Natural killer cell (primary cell): ENCODE measurements around the gene OSCP1. TPM values are rescaled to one million over a fixed set of nuclear protein-coding genes. Genes with fewer than 3 reads are reported as not detected.
A peak's percentile ranks its signal among the peaks of the same experiment; 100 is the strongest.

Source experiments
- ATAC-seq, 3 donors: fragments of 150-1000 bp in 2 of 3; fragments of 200-7000 bp in 1 of 3; cut with Tn5 transposase; 1 replicate in 1 of 3; 2 replicates in 2 of 3; pipeline ENCODE4 v1.10.0; 2021; ENCODE audit warnings: mild to moderate bottlenecking in 2 of 3, moderate library complexity in 2 of 3
- DNase-seq, 2 donors: peaks; one replicate each; pipeline versions ENCODE4 v3.0.0 to v3.0.0-alpha.2; 2013 to 2021; ENCODE audit warnings: mixed read lengths in 1 of 2
- H3K27ac ChIP-seq: one replicate; pipeline ENCODE4 v1.5.1; 2013; ENCODE audit warnings: mild to moderate bottlenecking, low read length
- H3K27me3 ChIP-seq: one replicate; pipeline ENCODE4 v1.6.1; 2013; ENCODE audit warnings: low read length; ENCODE audit not compliant: control insufficient read depth, insufficient read depth
- H3K36me3 ChIP-seq: one replicate; pipeline ENCODE4 v1.6.1; 2013; ENCODE audit warnings: low read length; ENCODE audit not compliant: control insufficient read depth, insufficient read depth
- H3K4me1 ChIP-seq: one replicate; pipeline ENCODE4 v1.6.1; 2013; ENCODE audit warnings: low read length; ENCODE audit not compliant: control insufficient read depth, insufficient read depth
- H3K4me3 ChIP-seq: one replicate; pipeline ENCODE4 v1.5.1; 2013; ENCODE audit warnings: low read length
- H3K9me3 ChIP-seq: one replicate; pipeline ENCODE4 v1.6.1; 2013; ENCODE audit warnings: low read length; ENCODE audit not compliant: control insufficient read depth, insufficient read depth
- H3K27ac Mint-ChIP-seq, 2 donors: one replicate each; pipeline ENCODE4 v1.8.0; 2022; ENCODE audit warnings: mild to moderate bottlenecking in 2 of 2, mixed read lengths in 2 of 2, moderate library complexity in 1 of 2
- H3K27me3 Mint-ChIP-seq, 2 donors: one replicate each; pipeline ENCODE4 v1.8.0; 2022; ENCODE audit warnings: low read depth in 2 of 2, mixed read lengths in 2 of 2
- H3K36me3 Mint-ChIP-seq: one replicate; pipeline ENCODE4 v1.8.0; 2022; ENCODE audit warnings: mixed read lengths
- H3K4me1 Mint-ChIP-seq, 2 donors: one replicate each; pipeline ENCODE4 v1.8.0; 2022; ENCODE audit warnings: mixed read lengths in 2 of 2
- H3K4me3 Mint-ChIP-seq: one replicate; pipeline ENCODE4 v1.8.0; 2022; ENCODE audit warnings: mild to moderate bottlenecking, moderate library complexity, mixed read lengths
- H3K9me3 Mint-ChIP-seq, 2 donors: one replicate each; pipeline ENCODE4 v1.8.0; 2022; ENCODE audit warnings: mixed read lengths in 2 of 2
- CTCF ChIP-seq: fragments of 200-600 bp; IDR thresholded peaks from one replicate; pipeline ENCODE4 v1.8.0; 2022; ENCODE audit warnings: antibody characterized with exemption
- WGBS: methylation state at CpG from one replicate; pipeline ENCODE4 v1.1.7; 2013; ENCODE audit warnings: missing lambda C conversion rate; ENCODE audit not compliant: insufficient coverage; 5-methylcytosine and 5-hydroxymethylcytosine counted together
- intact Hi-C: fragments of 100-400 bp; cut with micrococcal nuclease; formaldehyde crosslinking; loops from one replicate; pipeline ENCODE4 v1.14.2; 2022
- total RNA-seq, 4 donors: library from RNA; stranded (reverse); fragments of 120-200 nt in 1 of 4; gene quantifications; one replicate each; pipeline versions ENCODE4 v1.2.3 to v1.2.4, GENCODE V29; 2013 to 2022

Gene OSCP1
- total RNA-seq, 3 donors from 2014 or later (not counting 1 experiment from before 2014, with no cell fraction given): 2.3 TPM; not detected in 2

GRCh38 chr1:36393686-36394085, 56.6 kb downstream of the OSCP1 start:
- no peak overlapping the region for H3K4me3 ChIP-seq
- H3K9me3 ChIP-seq: no peaks in the 10 kb centered on the region
- H3K4me3 Mint-ChIP-seq: no peak overlapping the region
- intact Hi-C loops: no loop called here
- H3K27me3 Mint-ChIP-seq: no peaks in the 10 kb centered on the region
- no peak overlapping the region for H3K27ac ChIP-seq
- DNase-seq (no peak), ATAC-seq (no peak)
- TF ChIP-seq CTCF: no peak
- H3K27ac Mint-ChIP-seq: no peak overlapping the region
- peaks cover 36% of the 10 kb centered on the region for H3K36me3 ChIP-seq
- H3K27me3 ChIP-seq: no peaks in the 10 kb centered on the region
- peaks cover 46% of the 10 kb centered on the region for H3K4me1 ChIP-seq
- peaks cover 23 to 26% of the 10 kb centered on the region in 2 donors for H3K4me1 Mint-ChIP-seq
- no peaks in the 10 kb centered on the region for H3K36me3 Mint-ChIP-seq
- 99% methylated on average over 19 of the region's 19 CpGs for WGBS
- no peaks in the 10 kb centered on the region for H3K9me3 Mint-ChIP-seq

- Mint-ChIP-seq H3K9me3 (no peaks in the 10 kb centered on the region), H3K36me3 (no peaks in the 10 kb centered on the region), H3K4me3 (no peak overlapping the region), H3K27ac (no peak overlapping the region), H3K4me1 (peaks cover 17 to 21% of the 10 kb centered on the region in 2 donors), H3K27me3 (no peaks in the 10 kb centered on the region)
- H3K27ac ChIP-seq: no peak overlapping the region
- H3K4me1 ChIP-seq: peaks cover 42% of the 10 kb centered on the region
- TF ChIP-seq CTCF: no peak
- no peak overlapping the region for H3K4me3 ChIP-seq
- DNase-seq (no peak), ATAC-seq (no peak)
- WGBS: 96% methylated on average over 4 of the region's 4 CpGs
- no peaks in the 10 kb centered on the region for H3K27me3 ChIP-seq
- H3K36me3 ChIP-seq: peaks cover 36% of the 10 kb centered on the region
- intact Hi-C loops: no loop called here
- H3K9me3 ChIP-seq: no peaks in the 10 kb centered on the region
These were observed 57.4 kb downstream of the OSCP1 start for GRCh38 chr1:36392836-36393235.

GRCh38 chr1:36391271-36391670, 59.0 kb downstream of the OSCP1 start:
- Histone ChIP-seq H3K4me3 (no peak overlapping the region), H3K36me3 (peaks cover 36% of the 10 kb centered on the region)

More at GRCh38 chr1:36391271-36391670, 59.0 kb downstream of the OSCP1 start:
- no peak for TF ChIP-seq CTCF
- H3K4me1 ChIP-seq: peaks cover 43% of the 10 kb centered on the region
- H3K27ac Mint-ChIP-seq: no peak overlapping the region
- ATAC-seq (no peak), DNase-seq (no peak)
- H3K4me3 Mint-ChIP-seq: no peak overlapping the region
- H3K4me1 Mint-ChIP-seq: peaks cover 8 to 21% of the 10 kb centered on the region in 2 donors
- H3K9me3 ChIP-seq: no peaks in the 10 kb centered on the region
- H3K9me3 Mint-ChIP-seq: no peaks in the 10 kb centered on the region
- H3K27me3 ChIP-seq: no peaks in the 10 kb centered on the region
- H3K36me3 Mint-ChIP-seq: no peaks in the 10 kb centered on the region
- intact Hi-C loops: no loop called here
- WGBS: 84% methylated on average over 8 of the region's 8 CpGs
- H3K27me3 Mint-ChIP-seq: no peaks in the 10 kb centered on the region
- H3K27ac ChIP-seq: peak overlapping the region; percentile 41
